Renal pelvis (tissue), 4 donors: ENCODE results near the gene TBC1D10A. TPM values are rescaled to one million over a fixed set of nuclear protein-coding genes. Genes with fewer than 3 reads are reported as not detected.

Experiments
- DNase-seq: peaks from one replicate; pipeline ENCODE4 v3.0.0-alpha.2; 2013
- polyA plus RNA-seq, 3 donors: library from polyadenylated mRNA; unstranded; fragments of 120-200 nt; gene quantifications; one replicate each; pipeline ENCODE4 v1.2.1, GENCODE V29; 2013; ENCODE audit not compliant: insufficient read length in 3 of 3

The TBC1D10A gene
- polyA plus RNA-seq, 3 donors = 15.1 to 20.3 (median 18.0) TPM

DNA sequence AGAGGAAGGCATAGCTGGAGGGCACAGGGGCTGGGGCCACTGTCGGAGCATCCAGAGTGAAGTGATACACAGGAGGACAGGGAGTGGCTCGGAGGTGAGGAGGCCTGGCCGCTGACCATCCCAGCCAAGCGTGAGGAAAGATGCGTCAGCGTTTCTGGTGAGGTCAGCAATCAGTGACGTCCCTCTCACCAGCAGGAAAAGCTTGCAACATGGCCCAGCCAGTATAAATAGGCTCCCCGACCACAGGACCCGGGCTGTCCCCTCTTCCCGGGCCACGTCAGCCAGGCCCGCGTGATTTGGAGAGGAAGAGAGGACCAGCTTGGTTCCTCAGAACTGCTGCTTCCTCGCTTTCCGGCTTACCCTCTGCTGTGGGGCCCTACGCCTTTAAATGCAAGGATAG, 55.9 kb downstream of the TBC1D10A start:
- DNase-seq = no peak

DNA sequence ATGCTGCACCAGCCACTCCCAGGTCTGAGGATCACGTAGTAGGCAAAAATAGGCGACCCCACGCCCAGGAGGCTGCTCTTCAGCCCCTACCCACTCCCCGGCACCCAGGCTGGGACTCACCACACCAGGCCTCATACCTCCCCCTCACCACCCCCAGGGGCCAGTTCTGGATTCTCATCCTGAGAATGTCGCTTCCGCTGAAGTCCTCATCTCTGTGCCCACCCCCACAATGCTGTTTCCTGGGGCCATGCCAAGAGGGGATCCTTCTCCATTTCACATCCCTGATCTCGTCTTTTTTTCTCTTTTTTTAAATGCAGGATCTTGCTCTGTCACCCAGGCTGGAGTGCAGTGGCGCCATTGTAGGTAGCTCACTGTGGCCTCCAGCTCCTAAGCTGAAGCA, 58.4 kb downstream of the TBC1D10A start:
- no peak for DNase-seq

DNA sequence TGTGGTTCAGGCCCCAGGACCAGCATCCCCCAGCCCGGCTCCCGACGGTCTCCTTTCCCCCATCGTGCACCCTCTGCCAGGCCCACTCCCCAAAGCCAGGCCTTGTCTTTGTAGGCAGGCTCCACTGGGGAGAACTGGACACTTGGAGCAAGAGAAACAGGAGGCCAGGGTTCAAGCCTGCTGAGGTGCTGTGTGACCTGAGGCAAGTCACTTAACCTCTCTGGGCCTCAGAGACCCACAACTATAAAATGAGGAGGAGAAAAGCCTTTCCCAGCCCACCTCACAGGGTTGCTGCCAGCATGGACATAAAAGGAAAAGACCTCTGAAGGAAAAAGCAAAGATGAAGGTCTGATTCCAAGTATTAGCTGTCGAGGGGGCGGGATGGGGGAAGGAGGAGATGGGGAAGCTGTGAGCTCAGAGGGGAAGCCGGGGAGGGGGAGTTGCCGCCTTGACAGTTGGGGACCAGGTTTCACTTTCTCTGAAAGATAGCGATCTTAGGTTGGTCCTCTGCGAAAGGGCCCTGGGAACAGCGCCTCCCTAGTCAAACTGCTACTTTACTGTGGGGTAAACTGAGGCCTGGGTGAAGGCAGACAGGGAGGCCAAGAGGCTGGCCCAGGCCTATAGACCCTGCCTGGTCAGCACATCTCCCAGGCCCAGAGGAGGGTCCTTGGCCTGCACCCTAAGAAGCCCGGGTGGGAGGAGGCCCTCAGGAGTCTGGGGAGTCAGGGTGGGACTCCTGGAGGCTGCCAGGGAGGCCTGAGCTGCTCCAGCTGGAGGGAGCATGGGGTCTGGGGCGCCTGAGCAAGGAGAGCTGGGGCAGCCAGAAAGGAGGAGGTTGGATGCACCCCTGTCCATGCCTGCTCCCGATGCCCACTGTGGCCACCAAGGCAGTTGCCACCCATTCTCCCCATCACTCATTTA, 59.1 kb downstream of the TBC1D10A start:
- DNase-seq = no peak

DNA sequence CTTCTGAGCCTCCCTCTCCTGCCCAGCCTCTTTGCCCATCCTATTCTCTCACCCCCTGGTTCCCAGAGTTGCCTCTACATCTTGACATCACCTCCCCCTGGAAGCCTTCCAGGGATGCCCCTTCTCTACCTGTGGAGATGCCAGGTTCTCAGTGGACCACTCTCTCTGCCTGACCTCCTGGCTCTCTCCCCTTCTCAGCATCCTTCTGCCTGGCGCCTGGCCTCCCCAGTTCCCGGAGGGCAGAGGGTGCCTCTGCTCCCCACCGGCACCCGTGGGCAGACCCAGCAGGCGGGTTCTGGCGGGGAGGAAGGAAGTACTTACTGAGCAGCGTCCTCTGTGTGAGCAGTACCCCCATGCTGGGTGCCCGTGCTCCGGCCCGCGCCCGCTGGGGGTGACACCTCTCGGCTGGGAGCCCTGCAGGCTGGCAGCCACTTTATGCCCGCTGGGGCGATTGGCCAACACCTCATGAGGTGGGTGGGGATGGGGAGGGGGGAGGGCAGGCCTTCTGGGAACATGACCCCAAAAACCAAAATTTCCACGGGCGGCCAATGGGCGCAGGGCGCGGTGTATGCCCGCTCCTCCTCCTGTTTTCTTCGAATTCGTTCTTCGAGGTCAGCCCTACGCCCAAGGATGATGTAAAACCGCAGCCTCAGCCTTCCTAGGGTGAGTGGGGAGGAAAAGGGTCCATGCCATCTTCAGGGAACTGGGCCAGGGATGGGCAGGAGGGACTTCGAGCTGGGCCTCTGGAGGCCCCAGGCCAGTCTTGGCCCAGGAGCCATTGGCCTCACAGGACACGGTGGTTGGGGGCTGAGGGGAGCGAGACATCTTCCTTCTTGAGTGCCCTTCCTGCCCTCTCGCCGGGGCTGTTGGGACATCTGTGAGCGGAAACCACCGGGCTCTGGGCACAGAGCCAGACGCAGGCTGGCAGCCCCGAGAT, 60.0 kb downstream of the TBC1D10A start, which contains the start of gene OSM:
Gene OSM (minus strand): TSS at position 407 of the 937 bp plus-strand sequence. CDS start 52 bp downstream, at position 355.
- no peak for DNase-seq

DNA sequence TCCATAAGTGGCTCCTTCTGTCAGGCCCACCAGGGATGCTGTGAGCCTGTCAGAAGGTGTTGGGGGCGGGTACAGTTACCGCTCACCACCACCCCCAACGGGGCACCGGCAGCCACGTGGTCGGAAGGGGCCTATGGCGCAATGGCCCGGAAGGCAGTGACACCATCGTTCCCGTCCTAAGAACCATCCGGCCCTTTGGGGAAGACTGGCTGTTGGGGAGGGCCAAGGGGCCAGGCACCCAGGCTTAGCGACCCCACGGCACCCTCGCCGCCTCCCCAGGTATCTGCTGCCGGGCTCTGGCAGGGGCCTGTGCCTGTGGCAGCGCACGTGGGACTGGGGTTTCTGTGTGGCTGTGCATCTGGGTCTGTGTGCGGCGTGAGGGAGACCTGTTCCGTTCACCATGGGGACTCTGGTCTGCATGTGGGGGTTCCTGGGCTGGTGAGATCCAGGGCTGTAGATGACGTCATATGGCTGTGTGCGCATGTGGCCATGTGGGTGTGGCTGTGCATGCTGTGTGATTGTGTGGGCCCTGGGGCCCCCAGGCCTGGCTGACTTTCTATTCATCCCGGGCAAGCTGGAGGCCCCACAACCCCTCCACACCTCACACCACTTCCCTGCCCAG, 60.8 kb downstream of the TBC1D10A start:
- no peak for DNase-seq

DNA sequence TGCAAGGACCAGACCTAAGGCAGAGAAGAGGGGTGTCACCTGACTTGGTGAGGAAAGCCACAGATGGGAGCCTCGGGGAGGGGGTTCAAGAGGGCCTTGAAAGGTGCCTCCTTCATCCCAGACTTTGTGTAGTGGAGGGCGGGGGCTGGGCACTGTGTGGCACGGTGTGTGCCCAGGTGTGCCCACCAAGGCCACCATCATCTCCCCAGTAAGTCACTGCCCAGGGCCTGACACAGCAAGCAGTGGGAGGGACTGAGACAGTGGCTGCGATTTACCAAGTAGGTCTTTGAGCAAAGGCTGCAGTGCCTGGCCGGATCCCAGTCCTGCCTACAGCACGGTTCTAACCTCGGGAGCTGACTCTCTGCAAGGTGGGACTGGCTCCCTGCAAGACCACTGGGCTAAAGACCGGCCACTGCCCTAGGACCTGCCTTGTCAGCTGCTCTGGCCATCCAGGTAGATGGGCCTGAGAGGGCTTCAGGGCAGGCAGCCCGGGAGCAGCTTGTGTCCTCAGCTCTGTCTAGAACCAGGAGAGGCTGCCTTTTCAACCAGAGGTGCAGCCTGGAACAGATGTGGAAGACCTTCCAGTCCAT, 61.5 kb downstream of the TBC1D10A start:
- no peak for DNase-seq

DNA sequence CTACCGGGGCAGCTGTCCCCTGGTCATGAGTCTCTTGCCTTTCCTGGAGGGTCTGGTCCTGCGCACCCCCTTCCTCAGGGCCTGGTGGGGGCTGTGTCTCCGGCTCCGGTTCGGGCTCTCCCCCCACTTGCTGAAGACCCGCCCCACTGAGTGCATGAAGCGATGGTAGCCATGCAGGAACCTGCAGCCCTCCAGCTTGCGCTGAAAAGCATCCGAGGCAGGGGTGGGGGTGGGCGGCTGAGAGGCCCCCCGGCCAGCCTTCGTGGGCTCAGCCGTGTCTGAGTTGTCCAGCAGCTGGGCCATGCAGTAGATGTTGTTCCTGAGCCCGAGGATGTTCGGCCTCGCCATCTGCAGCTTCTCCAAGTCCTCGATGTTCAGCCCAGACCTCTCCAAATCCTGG, 62.9 kb downstream of the TBC1D10A start:
- DNase-seq = no peak

DNA sequence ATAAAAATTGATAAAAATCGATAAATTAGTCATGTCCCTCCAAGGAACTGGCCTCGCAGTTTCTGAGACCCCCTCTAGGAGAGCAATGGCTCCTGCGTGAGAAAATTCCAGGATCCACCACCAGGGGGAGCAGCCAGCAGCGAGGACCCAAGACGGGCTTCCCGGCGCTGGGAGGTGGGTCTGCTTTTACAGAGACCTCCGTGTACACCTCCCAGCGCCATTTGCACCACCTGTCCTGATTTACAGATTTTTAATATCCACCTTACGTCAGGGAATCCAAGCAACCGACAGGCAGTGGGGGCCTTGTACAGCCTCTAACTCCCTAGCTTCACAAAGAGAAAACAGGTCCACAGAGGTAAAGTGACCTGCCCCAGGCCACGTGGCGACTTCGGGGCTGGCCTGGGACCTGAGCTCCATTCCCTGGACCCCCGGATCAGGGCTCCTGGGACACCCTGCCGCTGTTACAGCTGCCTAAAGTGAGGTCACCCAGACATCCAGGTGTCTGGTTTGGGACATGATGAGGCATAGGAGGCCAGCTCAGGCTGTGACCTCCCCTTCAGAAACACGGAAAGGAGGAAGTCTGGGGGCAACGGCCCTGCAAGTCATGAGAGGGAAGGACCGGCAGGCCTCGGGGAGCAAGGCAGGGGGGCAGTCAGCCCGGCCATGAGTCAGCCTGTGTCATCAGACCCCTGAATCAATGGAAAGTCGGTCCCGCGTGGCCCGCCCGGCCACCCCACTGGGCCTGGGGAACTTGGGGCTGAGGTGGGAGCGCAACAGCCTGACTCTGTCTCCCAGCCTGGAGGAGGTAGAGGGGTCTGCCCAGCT, 63.6 kb downstream of the TBC1D10A start:
- DNase-seq = peak; percentile 67

DNA sequence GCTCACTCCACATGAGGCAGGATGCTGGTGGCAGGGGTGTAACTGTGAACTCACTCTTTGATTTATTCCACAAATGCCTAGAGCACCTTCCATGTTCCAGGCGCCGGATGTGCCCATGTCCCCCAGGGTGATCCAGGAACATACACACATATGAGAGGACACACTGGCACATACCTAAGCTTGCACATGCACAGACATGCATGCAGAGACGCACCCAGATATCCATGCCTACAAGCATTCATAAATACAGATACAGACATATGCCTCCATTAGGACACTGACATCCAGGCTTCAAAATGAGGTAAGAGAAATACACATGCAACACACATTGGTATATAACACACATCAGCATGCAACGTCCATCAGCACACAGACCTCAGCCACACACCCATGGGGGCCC, 64.6 kb downstream of the TBC1D10A start:
- no peak for DNase-seq

- DNase-seq = no peak
Observed at GRCh38 chr22:30261134-30261533, 65.6 kb downstream of the TBC1D10A start.

DNA sequence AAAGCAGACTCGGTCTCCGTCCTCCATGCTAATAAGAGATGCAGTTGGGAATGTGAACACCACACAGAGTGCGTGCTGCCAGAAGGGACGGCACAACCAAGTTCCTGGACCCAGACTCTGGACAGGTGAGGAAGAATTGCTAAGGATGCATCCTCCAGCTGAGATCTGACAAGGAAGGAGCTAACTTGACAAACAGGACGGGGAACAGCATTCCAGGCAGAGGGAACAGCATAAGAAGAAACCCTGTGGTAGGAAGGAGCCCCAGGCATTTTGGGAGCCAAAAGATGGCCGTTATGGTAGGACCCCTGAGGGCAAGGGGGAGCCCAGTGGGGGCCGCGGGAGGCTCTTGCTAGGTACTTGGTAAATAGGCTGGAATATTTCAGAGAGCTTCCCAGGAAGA, 66.1 kb downstream of the TBC1D10A start:
- no peak for DNase-seq

- no peak for DNase-seq
Observed at GRCh38 chr22:30260276-30260675, 66.5 kb downstream of the TBC1D10A start.

DNA sequence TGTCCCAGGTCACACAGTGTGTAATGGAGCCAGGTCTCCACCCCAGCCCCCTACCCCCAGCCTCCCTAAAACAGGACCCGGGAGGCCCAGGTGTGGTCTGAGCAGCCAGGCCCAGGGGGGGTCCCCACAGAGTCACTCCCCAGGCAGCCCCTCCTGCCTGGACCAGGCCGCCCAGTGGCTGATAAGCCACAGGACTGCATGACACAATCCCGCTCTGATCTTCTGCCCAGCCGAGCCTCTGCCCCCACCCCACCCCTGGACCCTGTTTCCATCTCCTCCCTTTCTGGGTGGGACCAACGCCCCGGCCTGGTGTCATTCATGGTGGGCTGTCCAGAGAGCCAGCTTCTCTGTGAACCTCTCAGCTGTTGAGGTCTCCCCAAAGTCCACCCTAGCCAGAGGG, 72.4 kb downstream of the TBC1D10A start:
- no peak for DNase-seq

GRCh38 chr22:30253205-30253852, 73.4 kb downstream of the TBC1D10A start:
- DNase-seq = peak; percentile 87

- no peak for DNase-seq
Observed at GRCh38 chr22:30252411-30253204, 74.1 kb downstream of the TBC1D10A start.

GRCh38 chr22:30251711-30252110, 75.0 kb downstream of the TBC1D10A start:
- no peak for DNase-seq

GRCh38 chr22:30250661-30251267, 76.0 kb downstream of the TBC1D10A start:
- no peak for DNase-seq

DNA sequence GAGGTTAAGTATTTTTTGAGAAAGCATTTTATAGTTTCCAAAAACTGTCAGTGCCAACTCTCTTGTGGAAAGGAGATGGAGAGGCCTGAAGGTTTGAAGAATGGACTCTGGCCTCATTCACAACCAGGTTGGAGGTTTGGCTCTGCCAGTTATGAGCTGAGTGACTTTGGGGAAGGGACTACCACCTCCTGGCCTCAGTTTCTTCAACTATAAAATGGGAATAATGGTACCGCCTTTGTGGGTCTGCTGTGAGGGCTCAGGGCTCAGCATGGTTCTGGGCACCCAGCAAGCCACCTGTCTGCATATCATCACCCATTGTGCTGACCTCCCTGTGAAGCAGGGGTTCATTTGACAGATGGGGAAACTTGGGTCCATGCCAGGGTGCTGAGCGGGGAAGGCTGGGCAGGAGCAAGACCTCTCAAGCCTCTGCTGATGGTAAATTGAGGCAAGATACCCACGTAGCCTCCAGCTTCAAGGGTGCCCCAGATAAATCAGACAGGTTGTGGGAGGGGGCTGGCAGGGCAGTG, 76.6 kb downstream of the TBC1D10A start:
- DNase-seq = no peak
